Measurements from ENCODE around the gene FES. TPM values are rescaled to one million over a fixed set of nuclear protein-coding genes. Genes with fewer than 3 reads are reported as not detected.

FES gene
- total and polyA plus RNA-seq, 10 of the 15 experiments (the other 5 are each of a cell fraction or from before 2014, with no cell fraction given) = 0.07 to 23.9 (median 9.9) TPM

DNA sequence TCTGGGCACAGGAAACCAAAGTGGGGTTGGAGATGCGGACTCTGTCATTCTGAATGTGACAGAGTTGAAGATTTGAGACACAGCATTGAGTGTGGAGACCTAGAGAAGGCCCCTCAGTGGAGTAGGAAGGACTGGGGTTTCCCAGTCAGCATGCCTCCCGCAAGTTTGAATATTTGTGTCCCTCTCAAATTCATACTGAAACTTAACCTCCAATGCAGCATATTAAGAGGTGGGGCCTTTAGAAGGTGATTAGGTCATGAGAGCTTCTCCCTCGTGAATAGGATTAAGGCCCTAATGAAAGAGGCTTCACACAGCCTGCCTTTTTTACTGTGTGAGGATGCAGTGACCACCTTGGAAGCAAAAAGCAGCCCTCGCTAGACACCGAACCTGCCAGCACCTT lies 40.1 kb downstream of the FES start (continued):
- TF ChIP-seq EP300 (IDR thresholded peaks at IDR 0.05; ENCODE audit: borderline replicate concordance in 1 of 2, control insufficient read depth in 1 of 2, low read depth in 2 of 2, low read length in 2 of 2) (0 out of 4 replicates have a peak, but pooled peaks of 1 of the 2 experiments have one; percentile 12), ZBED1 (IDR thresholded peaks at IDR 0.05; ENCODE audit: borderline replicate concordance) (no peak), SPI1 (IDR thresholded peaks at IDR 0.05; ENCODE audit: borderline replicate concordance, insufficient read depth, low read depth, low read length) (no peak), EED (IDR thresholded peaks at IDR 0.05; ENCODE audit: low read depth) (peak; percentile 75; the same call in 1 of the 2 replicates), RELA (IDR thresholded peaks at IDR 0.05; ENCODE audit: borderline replicate concordance, partially characterized antibody) (peak; percentile 41), BHLHE40 (IDR thresholded peaks at IDR 0.05; ENCODE audit: borderline replicate concordance in 1 of 2, low read depth in 2 of 2, low read length in 1 of 2) (peak; percentile 43 to 48; a peak in 2 of 4 replicates), JUNB (IDR thresholded peaks at IDR 0.05) (peak; percentile 78), MTA2 (IDR thresholded peaks at IDR 0.05; ENCODE audit: low read depth) (peak; percentile 60; the same call in 1 of the 2 replicates), MEF2A (IDR thresholded peaks at IDR 0.05; ENCODE audit: insufficient read depth, low read depth, low read length) (0 out of 2 replicates have a peak, but pooled peaks have one; percentile 25), HDGF (IDR thresholded peaks at IDR 0.05) (no peak), HDAC6 (IDR thresholded peaks at IDR 0.05; ENCODE audit: unreplicated experiment) (no peak), IKZF1 (conservative IDR thresholded peaks at IDR 0.05) (peak; percentile 54), JUND (IDR thresholded peaks at IDR 0.05; ENCODE audit: low read depth, low read length) (peak; percentile 57; the same call in 1 of the 2 replicates), WRNIP1 (IDR thresholded peaks at IDR 0.05; ENCODE audit: borderline replicate concordance, low read depth, low read length) (0 out of 2 replicates have a peak, but pooled peaks have one; percentile 80), RAD51 (IDR thresholded peaks at IDR 0.05) (no peak), CREM (IDR thresholded peaks at IDR 0.05; ENCODE audit: low read depth) (peak; percentile 63; the same call in 1 of the 2 replicates), SMAD1 (IDR thresholded peaks at IDR 0.05; ENCODE audit: low read depth, partially characterized antibody) (peak; percentile 14), EZH2 (IDR thresholded peaks at IDR 0.05; ENCODE audit: borderline replicate concordance, control insufficient read depth, low read depth, low read length) (no peak), MEF2B (IDR thresholded peaks at IDR 0.05; ENCODE audit: partially characterized antibody, poor library complexity, severe bottlenecking) (peak; percentile 59)
- TF ChIP-seq, protein P1, sequence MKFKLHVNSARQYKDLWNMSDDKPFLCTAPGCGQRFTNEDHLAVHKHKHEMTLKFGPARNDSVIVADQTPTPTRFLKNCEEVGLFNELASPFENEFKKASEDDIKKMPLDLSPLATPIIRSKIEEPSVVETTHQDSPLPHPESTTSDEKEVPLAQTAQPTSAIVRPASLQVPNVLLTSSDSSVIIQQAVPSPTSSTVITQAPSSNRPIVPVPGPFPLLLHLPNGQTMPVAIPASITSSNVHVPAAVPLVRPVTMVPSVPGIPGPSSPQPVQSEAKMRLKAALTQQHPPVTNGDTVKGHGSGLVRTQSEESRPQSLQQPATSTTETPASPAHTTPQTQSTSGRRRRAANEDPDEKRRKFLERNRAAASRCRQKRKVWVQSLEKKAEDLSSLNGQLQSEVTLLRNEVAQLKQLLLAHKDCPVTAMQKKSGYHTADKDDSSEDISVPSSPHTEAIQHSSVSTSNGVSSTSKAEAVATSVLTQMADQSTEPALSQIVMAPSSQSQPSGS (IDR thresholded peaks at IDR 0.05; ENCODE audit: low read length) = peak; percentile 62
- TF ChIP-seq, protein P2, sequence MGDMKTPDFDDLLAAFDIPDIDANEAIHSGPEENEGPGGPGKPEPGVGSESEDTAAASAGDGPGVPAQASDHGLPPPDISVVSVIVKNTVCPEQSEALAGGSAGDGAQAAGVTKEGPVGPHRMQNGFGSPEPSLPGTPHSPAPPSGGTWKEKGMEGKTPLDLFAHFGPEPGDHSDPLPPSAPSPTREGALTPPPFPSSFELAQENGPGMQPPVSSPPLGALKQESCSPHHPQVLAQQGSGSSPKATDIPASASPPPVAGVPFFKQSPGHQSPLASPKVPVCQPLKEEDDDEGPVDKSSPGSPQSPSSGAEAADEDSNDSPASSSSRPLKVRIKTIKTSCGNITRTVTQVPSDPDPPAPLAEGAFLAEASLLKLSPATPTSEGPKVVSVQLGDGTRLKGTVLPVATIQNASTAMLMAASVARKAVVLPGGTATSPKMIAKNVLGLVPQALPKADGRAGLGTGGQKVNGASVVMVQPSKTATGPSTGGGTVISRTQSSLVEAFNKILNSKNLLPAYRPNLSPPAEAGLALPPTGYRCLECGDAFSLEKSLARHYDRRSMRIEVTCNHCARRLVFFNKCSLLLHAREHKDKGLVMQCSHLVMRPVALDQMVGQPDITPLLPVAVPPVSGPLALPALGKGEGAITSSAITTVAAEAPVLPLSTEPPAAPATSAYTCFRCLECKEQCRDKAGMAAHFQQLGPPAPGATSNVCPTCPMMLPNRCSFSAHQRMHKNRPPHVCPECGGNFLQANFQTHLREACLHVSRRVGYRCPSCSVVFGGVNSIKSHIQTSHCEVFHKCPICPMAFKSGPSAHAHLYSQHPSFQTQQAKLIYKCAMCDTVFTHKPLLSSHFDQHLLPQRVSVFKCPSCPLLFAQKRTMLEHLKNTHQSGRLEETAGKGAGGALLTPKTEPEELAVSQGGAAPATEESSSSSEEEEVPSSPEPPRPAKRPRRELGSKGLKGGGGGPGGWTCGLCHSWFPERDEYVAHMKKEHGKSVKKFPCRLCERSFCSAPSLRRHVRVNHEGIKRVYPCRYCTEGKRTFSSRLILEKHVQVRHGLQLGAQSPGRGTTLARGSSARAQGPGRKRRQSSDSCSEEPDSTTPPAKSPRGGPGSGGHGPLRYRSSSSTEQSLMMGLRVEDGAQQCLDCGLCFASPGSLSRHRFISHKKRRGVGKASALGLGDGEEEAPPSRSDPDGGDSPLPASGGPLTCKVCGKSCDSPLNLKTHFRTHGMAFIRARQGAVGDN (IDR thresholded peaks at IDR 0.05) = peak; percentile 57; the same call in 1 of the 2 replicates
- TF ChIP-seq, protein P3, sequence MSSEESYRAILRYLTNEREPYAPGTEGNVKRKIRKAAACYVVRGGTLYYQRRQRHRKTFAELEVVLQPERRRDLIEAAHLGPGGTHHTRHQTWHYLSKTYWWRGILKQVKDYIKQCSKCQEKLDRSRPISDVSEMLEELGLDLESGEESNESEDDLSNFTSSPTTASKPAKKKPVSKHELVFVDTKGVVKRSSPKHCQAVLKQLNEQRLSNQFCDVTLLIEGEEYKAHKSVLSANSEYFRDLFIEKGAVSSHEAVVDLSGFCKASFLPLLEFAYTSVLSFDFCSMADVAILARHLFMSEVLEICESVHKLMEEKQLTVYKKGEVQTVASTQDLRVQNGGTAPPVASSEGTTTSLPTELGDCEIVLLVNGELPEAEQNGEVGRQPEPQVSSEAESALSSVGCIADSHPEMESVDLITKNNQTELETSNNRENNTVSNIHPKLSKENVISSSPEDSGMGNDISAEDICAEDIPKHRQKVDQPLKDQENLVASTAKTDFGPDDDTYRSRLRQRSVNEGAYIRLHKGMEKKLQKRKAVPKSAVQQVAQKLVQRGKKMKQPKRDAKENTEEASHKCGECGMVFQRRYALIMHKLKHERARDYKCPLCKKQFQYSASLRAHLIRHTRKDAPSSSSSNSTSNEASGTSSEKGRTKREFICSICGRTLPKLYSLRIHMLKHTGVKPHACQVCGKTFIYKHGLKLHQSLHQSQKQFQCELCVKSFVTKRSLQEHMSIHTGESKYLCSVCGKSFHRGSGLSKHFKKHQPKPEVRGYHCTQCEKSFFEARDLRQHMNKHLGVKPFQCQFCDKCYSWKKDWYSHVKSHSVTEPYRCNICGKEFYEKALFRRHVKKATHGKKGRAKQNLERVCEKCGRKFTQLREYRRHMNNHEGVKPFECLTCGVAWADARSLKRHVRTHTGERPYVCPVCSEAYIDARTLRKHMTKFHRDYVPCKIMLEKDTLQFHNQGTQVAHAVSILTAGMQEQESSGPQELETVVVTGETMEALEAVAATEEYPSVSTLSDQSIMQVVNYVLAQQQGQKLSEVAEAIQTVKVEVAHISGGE (CRISPR knock-in tag; IDR thresholded peaks at IDR 0.05) = no peak

Data from GM12878 (cell line).